B cell (primary cell): ENCODE data around the gene SIRPA. TPM values are rescaled to one million over a fixed set of nuclear protein-coding genes. Genes with fewer than 3 reads are reported as not detected.

ENCODE experiments used
- ATAC-seq: fragments of 200-7000 bp; cut with Tn5 transposase; one replicate; pipeline ENCODE4 v1.10.0; 2021; ENCODE audit warnings: low read depth, mild to moderate bottlenecking, moderate number of reproducible peaks, moderate library complexity
- CTCF ChIA-PET: fragments of 350-600 bp; sonication (Branson Sonifier 250); formaldehyde crosslinking; loops from one replicate; lab custom pipeline; 2021; ENCODE audit warnings: antibody characterized with exemption, inconsistent platforms; lab: Charles Lee
- POLR2A ChIA-PET: fragments of 350-600 bp; sonication (Branson Sonifier 250); formaldehyde crosslinking; loops from one replicate; lab custom pipeline; 2021; ENCODE audit warnings: antibody characterized with exemption; lab: Charles Lee
- DNase-seq: peaks from one replicate; pipeline ENCODE4 v3.0.0; 2013
- H2AFZ ChIP-seq: 2 replicates; pipeline ENCODE4 v1.6.1; 2012; ENCODE audit warnings: mild to moderate bottlenecking, low read depth, low read length; ENCODE audit not compliant: insufficient read depth, poor library complexity, severe bottlenecking
- H3K27ac ChIP-seq, 2 donors: 1 replicate in 1 of 2; 2 replicates in 1 of 2; pipeline ENCODE4 v1.5.1; 2012 to 2013; ENCODE audit warnings: low read length in 2 of 2, mild to moderate bottlenecking in 2 of 2, moderate library complexity in 1 of 2
- H3K27me3 ChIP-seq, 4 experiments: fragments of 200-600 bp in 1 of 4; sonication (generic) in 1 of 4; replicated peaks in 1 of 4; 1 replicate in 2 of 4; 2 replicates in 2 of 4; pipeline versions ENCODE4 v1.6.1 to v1.7.0; 2013 to 2016; ENCODE audit warnings: low read length in 3 of 4, mild to moderate bottlenecking in 2 of 4, mixed read lengths in 1 of 4, moderate library complexity in 1 of 4; ENCODE audit not compliant: insufficient read depth in 4 of 4, control insufficient read depth in 3 of 4; ENCODE audit errors: control extremely low read depth in 1 of 4
- H3K36me3 ChIP-seq, 2 experiments: replicated peaks in 1 of 2; 1 replicate in 1 of 2; 2 replicates in 1 of 2; pipeline versions ENCODE4 v1.6.1 to v1.7.1; 2013; ENCODE audit warnings: low read length in 1 of 2; ENCODE audit not compliant: insufficient read depth in 2 of 2, control insufficient read depth in 1 of 2; ENCODE audit errors: control extremely low read depth in 1 of 2, extremely low read depth in 1 of 2
- H3K4me1 ChIP-seq, 2 donors: fragments of 200-600 bp in 1 of 2; sonication (generic) in 1 of 2; 1 replicate in 1 of 2; 2 replicates in 1 of 2; pipeline versions ENCODE4 v1.5.1 to v1.6.1; 2013 to 2017; ENCODE audit warnings: low read length in 2 of 2; ENCODE audit not compliant: control insufficient read depth in 2 of 2, insufficient read depth in 2 of 2
- H3K4me2 ChIP-seq: replicated peaks from 2 replicates; pipeline ENCODE3; 2012; ENCODE audit warnings: mild to moderate bottlenecking, low read depth, low read length; ENCODE audit not compliant: poor library complexity, severe bottlenecking
- H3K4me3 ChIP-seq, 5 experiments: fragments of 200-600 bp in 1 of 5; sonication (generic) in 1 of 5; 1 replicate in 3 of 5; 2 replicates in 2 of 5; pipeline versions ENCODE4 v1.5.1 to v1.7.0; 2011 to 2016; ENCODE audit warnings: low read length in 4 of 5, mild to moderate bottlenecking in 4 of 5, low read depth in 2 of 5, control low read depth in 1 of 5, moderate library complexity in 1 of 5; ENCODE audit not compliant: insufficient read depth in 1 of 5; ENCODE audit errors: control extremely low read depth in 1 of 5, extremely low read depth in 1 of 5
- H3K79me2 ChIP-seq: fragments of 200-600 bp; sonication (generic); one replicate; pipeline ENCODE4 v1.6.0; 2016; ENCODE audit warnings: low read length; ENCODE audit not compliant: control insufficient read depth, insufficient read depth
- H3K9ac ChIP-seq: fragments of 200-600 bp; sonication (generic); 2 replicates; pipeline ENCODE4 v1.6.1; 2017; ENCODE audit warnings: mild to moderate bottlenecking, low read length, moderate library complexity
- H3K9me3 ChIP-seq, 3 donors: one replicate each; pipeline versions ENCODE4 v1.6.1 to v1.7.1; 2013; ENCODE audit warnings: low read length in 2 of 3; ENCODE audit not compliant: control insufficient read depth in 2 of 3, insufficient read depth in 1 of 3; ENCODE audit errors: control extremely low read depth in 1 of 3
- H4K20me1 ChIP-seq: 2 replicates; pipeline ENCODE4 v1.6.0; 2012; ENCODE audit warnings: mild to moderate bottlenecking, low read length; ENCODE audit not compliant: insufficient read depth, control insufficient read depth, poor library complexity, severe bottlenecking
- H3K27ac Mint-ChIP-seq: one replicate; pipeline ENCODE4 v1.8.0; 2021; ENCODE audit warnings: mixed read lengths
- H3K27me3 Mint-ChIP-seq: one replicate; pipeline ENCODE4 v1.8.0; 2021; ENCODE audit warnings: mixed read lengths
- H3K4me1 Mint-ChIP-seq: one replicate; pipeline ENCODE4 v1.8.0; 2021; ENCODE audit warnings: mixed read lengths
- H3K4me3 Mint-ChIP-seq: one replicate; pipeline ENCODE4 v1.8.0; 2021; ENCODE audit warnings: mixed read lengths
- H3K9me3 Mint-ChIP-seq: one replicate; pipeline ENCODE4 v1.8.0; 2022; ENCODE audit warnings: mixed read lengths; ENCODE audit not compliant: insufficient read depth
- EZH2 ChIP-seq: IDR thresholded peaks from 2 replicates; pipeline ENCODE4 v1.6.1; 2012; ENCODE audit warnings: borderline replicate concordance, low read depth, mild to moderate bottlenecking, moderate library complexity, low read length; ENCODE audit not compliant: insufficient read depth, poor library complexity, severe bottlenecking
- WGBS: methylation state at CpG from one replicate; pipeline ENCODE4 v1.1.5; 2013; ENCODE audit warnings: missing lambda C conversion rate; ENCODE audit not compliant: insufficient coverage; 5-methylcytosine and 5-hydroxymethylcytosine counted together
- intact Hi-C: fragments of 100-400 bp; cut with micrococcal nuclease; formaldehyde crosslinking; loops from one replicate; pipeline ENCODE4 v1.10.0; 2022
- polyA plus RNA-seq: library from polyadenylated mRNA; depleted of rRNA; stranded (reverse); fragments of >200 nt; gene quantifications from 2 replicates; pipeline ENCODE4 v1.2.3, GENCODE V29; 2012
- total RNA-seq, 2 donors: library from RNA; stranded (reverse); fragments of 120-200 nt in 1 of 2; gene quantifications; 1 replicate in 1 of 2; 2 replicates in 1 of 2; pipeline versions ENCODE4 v1.2.3 to v1.2.4, GENCODE V29; 2013 to 2022
- TF ChIP-seq, protein P1 (sequence below): fragments of 200-600 bp; IDR thresholded peaks from one replicate; pipeline ENCODE4 v1.8.0; 2022; ENCODE audit warnings: antibody characterized with exemption, mild to moderate bottlenecking

SIRPA gene
- total and polyA plus RNA-seq, 2 donors (not counting 1 experiment from before 2014, with no cell fraction given) = 0.94 to 10.2 TPM

GRCh38 chr20:1870323-1870722 is 24.9 kb upstream of the SIRPA start:
- Histone ChIP-seq H3K4me2 (peak overlapping the region; percentile 63), H3K9me3 (peaks cover 1 to 8% (median 6%) of the 10 kb centered on the region in 3 donors), H2AFZ (no peak overlapping the region), H3K36me3 (no peaks in the 10 kb centered on the region), H4K20me1 (no peaks in the 10 kb centered on the region), H3K27ac (no peak overlapping the region), H3K79me2 (no peaks in the 10 kb centered on the region), H3K4me3 (no peak overlapping the region), H3K4me1 (peaks cover 52 to 53% of the 10 kb centered on the region in 2 donors), H3K9ac (no peak overlapping the region), H3K27me3 (peaks cover 0 to 20% (median 6%) of the 10 kb centered on the region in 4 experiments)
- DNase-seq (no peak), ATAC-seq (no peak)
- ChIA-PET POLR2A (interaction anchor here (0.8 to 2.3 kb wide), 8 partner anchors 18 to 84 kb away, joined by 3 to 18 read pairs (median 4); no protein-coding TSS in a partner anchor), CTCF (interaction anchor here (0.8 to 3.5 kb wide), 13 partner anchors 15 to 302 kb away, joined by 3 to 36 read pairs (median 3); no protein-coding TSS in a partner anchor)
- H3K4me3 Mint-ChIP-seq = peak overlapping the region; percentile 48
- H3K27me3 Mint-ChIP-seq = peaks cover 11% of the 10 kb centered on the region
- peak overlapping the region; percentile 83 for H3K27ac Mint-ChIP-seq
- 84% methylated on average over 2 of the region's 4 CpGs for whole genome bisulfite sequencing
- TF ChIP-seq, protein P1, sequence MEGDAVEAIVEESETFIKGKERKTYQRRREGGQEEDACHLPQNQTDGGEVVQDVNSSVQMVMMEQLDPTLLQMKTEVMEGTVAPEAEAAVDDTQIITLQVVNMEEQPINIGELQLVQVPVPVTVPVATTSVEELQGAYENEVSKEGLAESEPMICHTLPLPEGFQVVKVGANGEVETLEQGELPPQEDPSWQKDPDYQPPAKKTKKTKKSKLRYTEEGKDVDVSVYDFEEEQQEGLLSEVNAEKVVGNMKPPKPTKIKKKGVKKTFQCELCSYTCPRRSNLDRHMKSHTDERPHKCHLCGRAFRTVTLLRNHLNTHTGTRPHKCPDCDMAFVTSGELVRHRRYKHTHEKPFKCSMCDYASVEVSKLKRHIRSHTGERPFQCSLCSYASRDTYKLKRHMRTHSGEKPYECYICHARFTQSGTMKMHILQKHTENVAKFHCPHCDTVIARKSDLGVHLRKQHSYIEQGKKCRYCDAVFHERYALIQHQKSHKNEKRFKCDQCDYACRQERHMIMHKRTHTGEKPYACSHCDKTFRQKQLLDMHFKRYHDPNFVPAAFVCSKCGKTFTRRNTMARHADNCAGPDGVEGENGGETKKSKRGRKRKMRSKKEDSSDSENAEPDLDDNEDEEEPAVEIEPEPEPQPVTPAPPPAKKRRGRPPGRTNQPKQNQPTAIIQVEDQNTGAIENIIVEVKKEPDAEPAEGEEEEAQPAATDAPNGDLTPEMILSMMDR = no peak
- TF ChIP-seq EZH2 = no peak
- intact Hi-C loops = loop anchor here (1.0 to 2.0 kb wide), 2 partner anchors 26 kb away; no protein-coding TSS in a partner anchor
- no peaks in the 10 kb centered on the region for H3K9me3 Mint-ChIP-seq
- peaks cover 60% of the 10 kb centered on the region for H3K4me1 Mint-ChIP-seq
